Parathyroid adenoma (tissue), 2 donors: Measurements from ENCODE around the gene DPM3.

ENCODE experiments used
- H2AFZ ChIP-seq: fragments of 300-600 bp; sonication (generic); one replicate; pipeline ENCODE4 v1.7.0; 2017; ENCODE audit warnings: antibody characterized with exemption, mild to moderate bottlenecking
- H3K27ac ChIP-seq: fragments of 300-600 bp; sonication (generic); one replicate; pipeline ENCODE4 v1.7.0; 2017
- H3K27me3 ChIP-seq: fragments of 300-600 bp; sonication (generic); one replicate; pipeline ENCODE4 v1.7.0; 2017; ENCODE audit warnings: low read length; ENCODE audit not compliant: control insufficient read depth, insufficient read depth
- H3K36me3 ChIP-seq: fragments of 300-600 bp; sonication (generic); one replicate; pipeline ENCODE4 v1.7.0; 2017; ENCODE audit warnings: low read length; ENCODE audit not compliant: control insufficient read depth, insufficient read depth
- H3K4me1 ChIP-seq: fragments of 300-600 bp; sonication (generic); one replicate; pipeline ENCODE4 v1.7.0; 2017; ENCODE audit warnings: control low read depth
- H3K4me2 ChIP-seq: fragments of 300-600 bp; sonication (generic); one replicate; pipeline ENCODE4 v1.7.0; 2017; ENCODE audit warnings: low read length
- H3K4me3 ChIP-seq: fragments of 300-600 bp; sonication (generic); one replicate; pipeline ENCODE4 v1.7.0; 2017; ENCODE audit warnings: low read depth, low read length
- H3K79me2 ChIP-seq: fragments of 300-600 bp; sonication (generic); one replicate; pipeline ENCODE4 v1.7.0; 2017; ENCODE audit warnings: control low read depth
- H3K9ac ChIP-seq: fragments of 300-600 bp; sonication (generic); one replicate; pipeline ENCODE4 v1.7.0; 2017; ENCODE audit warnings: mild to moderate bottlenecking
- H3K9me3 ChIP-seq: fragments of 300-600 bp; sonication (generic); one replicate; pipeline ENCODE4 v1.7.0; 2017; ENCODE audit warnings: low read length; ENCODE audit not compliant: control insufficient read depth
- CTCF ChIP-seq: fragments of 300-600 bp; sonication (generic); IDR thresholded peaks from one replicate; pipeline ENCODE4 v1.7.0; 2017; ENCODE audit warnings: antibody characterized with exemption, mild to moderate bottlenecking
- donor health status: primary hyperparathyroidism.

DPM3 gene

GRCh38 chr1:155092641-155093040 is 47.7 kb downstream of the DPM3 start:
- no peaks in the 10 kb centered on the region for H3K36me3 ChIP-seq
- no peak overlapping the region for H3K4me2 ChIP-seq
- H3K9me3 ChIP-seq = no peaks in the 10 kb centered on the region
- no peak overlapping the region for H3K4me3 ChIP-seq
- no peaks in the 10 kb centered on the region for H3K27me3 ChIP-seq
- no peak for TF ChIP-seq CTCF
- H3K79me2 ChIP-seq = no peaks in the 10 kb centered on the region
- H3K27ac ChIP-seq = no peak overlapping the region
- no peak overlapping the region for H3K9ac ChIP-seq
- no peak overlapping the region for H2AFZ ChIP-seq
- peaks cover 8% of the 10 kb centered on the region for H3K4me1 ChIP-seq

- TF ChIP-seq CTCF = no peak
- no peak overlapping the region for H3K27ac ChIP-seq
- H2AFZ ChIP-seq = no peak overlapping the region
- H3K36me3 ChIP-seq = no peaks in the 10 kb centered on the region
- no peaks in the 10 kb centered on the region for H3K9me3 ChIP-seq
- no peak overlapping the region for H3K4me3 ChIP-seq
- H3K4me1 ChIP-seq = peaks cover 8% of the 10 kb centered on the region
- H3K79me2 ChIP-seq = no peaks in the 10 kb centered on the region
- H3K9ac ChIP-seq = no peak overlapping the region
- H3K4me2 ChIP-seq = no peak overlapping the region
- H3K27me3 ChIP-seq = no peaks in the 10 kb centered on the region
These were observed 48.2 kb downstream of the DPM3 start for GRCh38 chr1:155092131-155092530.

- H3K79me2 ChIP-seq = no peaks in the 10 kb centered on the region
- no peaks in the 10 kb centered on the region for H3K36me3 ChIP-seq
- H2AFZ ChIP-seq = peak overlapping the region; percentile 48
- H3K4me1 ChIP-seq = peaks cover 8% of the 10 kb centered on the region
- H3K27me3 ChIP-seq = no peaks in the 10 kb centered on the region
- H3K27ac ChIP-seq = no peak overlapping the region
- no peaks in the 10 kb centered on the region for H3K9me3 ChIP-seq
- TF ChIP-seq CTCF = peak; percentile 92
- H3K4me3 ChIP-seq = no peak overlapping the region
- peak overlapping the region; percentile 6 for H3K4me2 ChIP-seq
- H3K9ac ChIP-seq = no peak overlapping the region
These were observed 49.0 kb downstream of the DPM3 start for GRCh38 chr1:155091071-155092051.
